OCI-LY7 (cell line): ENCODE measurements around the gene THSD7A. TPM values are rescaled to one million over a fixed set of nuclear protein-coding genes. Genes with fewer than 3 reads are reported as not detected.

Experiments
- BruUV-seq: library from RNA; stranded (reverse); fragments of 400-500 nt; replicated peaks from 2 replicates; lab custom pipeline; 2021; lab: Mats Ljungman, UMichigan
- CTCF ChIA-PET: fragments of 300-600 bp; sonication (Branson Sonifier 250); formaldehyde crosslinking; loops from one replicate; lab custom pipeline; 2022; ENCODE audit warnings: antibody characterized with exemption; ENCODE audit not compliant: unreplicated experiment; lab: Charles Lee
- POLR2A ChIA-PET: fragments of 300-600 bp; sonication (Branson Sonifier 250); formaldehyde crosslinking; loops from one replicate; lab custom pipeline; 2022; ENCODE audit warnings: antibody characterized with exemption; lab: Charles Lee
- DNase-seq: peaks from one replicate; pipeline ENCODE4 v3.0.0-alpha.2; 2015; ENCODE audit warnings: low spot score
- H2AFZ ChIP-seq: fragments of 200-600 bp; sonication (generic), shearing (Covaris generic); 2 replicates; pipeline ENCODE4 v1.6.1; 2014; ENCODE audit warnings: mild to moderate bottlenecking, antibody characterized with exemption, low read length, moderate library complexity
- H3K27ac ChIP-seq: fragments of 200-600 bp; sonication (generic); 2 replicates; pipeline ENCODE4 v1.5.1; 2014; ENCODE audit warnings: mixed run types, low read depth, mild to moderate bottlenecking, moderate library complexity, low read length, inconsistent platforms; ENCODE audit not compliant: poor library complexity, severe bottlenecking
- H3K36me3 ChIP-seq: fragments of 200-600 bp; sonication (generic); 2 replicates; pipeline ENCODE4 v1.6.1; 2014; ENCODE audit warnings: mild to moderate bottlenecking, antibody characterized with exemption, low read length, moderate library complexity, mixed read lengths; ENCODE audit not compliant: insufficient read depth
- H3K4me1 ChIP-seq: fragments of 200-600 bp; sonication (generic); 2 replicates; pipeline ENCODE4 v1.5.1; 2014; ENCODE audit warnings: mild to moderate bottlenecking, low read length; ENCODE audit not compliant: insufficient read depth, poor library complexity, severe bottlenecking
- H3K4me2 ChIP-seq: fragments of 200-600 bp; sonication (generic); 2 replicates; pipeline ENCODE4 v1.6.1; 2014; ENCODE audit warnings: mild to moderate bottlenecking, low read length
- H3K4me3 ChIP-seq: fragments of 200-600 bp; sonication (generic); 2 replicates; pipeline ENCODE4 v1.5.1; 2014; ENCODE audit warnings: mild to moderate bottlenecking, low read depth, low read length; ENCODE audit not compliant: poor library complexity, severe bottlenecking
- H3K79me2 ChIP-seq: fragments of 200-600 bp; sonication (generic); 2 replicates; pipeline ENCODE4 v1.6.1; 2016; ENCODE audit warnings: low read depth, mild to moderate bottlenecking, low read length, moderate library complexity, mixed read lengths; ENCODE audit not compliant: insufficient read depth
- H3K9me2 ChIP-seq: fragments of 200-600 bp; sonication (generic); 2 replicates; pipeline ENCODE4 v1.6.1; 2016; ENCODE audit warnings: mild to moderate bottlenecking, low read length, mixed read lengths; ENCODE audit not compliant: insufficient read depth
- H3K9me3 ChIP-seq: fragments of 200-600 bp; sonication (generic); 2 replicates; pipeline ENCODE4 v1.6.1; 2014; ENCODE audit warnings: mild to moderate bottlenecking, mixed run types, low read length, mixed read lengths
- H4K20me1 ChIP-seq: fragments of 200-600 bp; sonication (generic); 2 replicates; pipeline ENCODE4 v1.6.1; 2014; ENCODE audit warnings: mild to moderate bottlenecking, antibody characterized with exemption, low read length, moderate library complexity, mixed read lengths; ENCODE audit not compliant: insufficient read depth
- CTCF ChIP-seq: fragments of 200-600 bp; sonication (generic); conservative IDR thresholded peaks from 2 replicates; pipeline ENCODE4 v1.5.1; 2014; ENCODE audit warnings: mild to moderate bottlenecking, antibody characterized with exemption, low read length, moderate library complexity, mixed read lengths
- EZH2phosphoT487 ChIP-seq: fragments of 200-600 bp; sonication (generic); IDR thresholded peaks from 2 replicates; pipeline ENCODE4 v1.6.1; 2018; ENCODE audit warnings: low read depth, borderline replicate concordance, mild to moderate bottlenecking, mixed run types, antibody characterized with exemption, low read length, moderate library complexity, mixed read lengths
- intact Hi-C: fragments of 100-400 bp; cut with micrococcal nuclease; formaldehyde crosslinking; loops from one replicate; pipeline ENCODE4 v1.10.0; 2022; ENCODE audit not compliant: unreplicated experiment
- total RNA-seq, 2 experiments: library from RNA; depleted of rRNA in 1 of 2; stranded (reverse); fragments of >200 nt in 1 of 2; shearing (Covaris generic) in 1 of 2; gene quantifications; 2 replicates each; pipeline ENCODE4 v1.2.3, GENCODE V29; 2014 to 2022

The THSD7A gene
- total RNA-seq, 2 experiments from 2014 or later: 0.13 TPM; not detected in 1

DNA sequence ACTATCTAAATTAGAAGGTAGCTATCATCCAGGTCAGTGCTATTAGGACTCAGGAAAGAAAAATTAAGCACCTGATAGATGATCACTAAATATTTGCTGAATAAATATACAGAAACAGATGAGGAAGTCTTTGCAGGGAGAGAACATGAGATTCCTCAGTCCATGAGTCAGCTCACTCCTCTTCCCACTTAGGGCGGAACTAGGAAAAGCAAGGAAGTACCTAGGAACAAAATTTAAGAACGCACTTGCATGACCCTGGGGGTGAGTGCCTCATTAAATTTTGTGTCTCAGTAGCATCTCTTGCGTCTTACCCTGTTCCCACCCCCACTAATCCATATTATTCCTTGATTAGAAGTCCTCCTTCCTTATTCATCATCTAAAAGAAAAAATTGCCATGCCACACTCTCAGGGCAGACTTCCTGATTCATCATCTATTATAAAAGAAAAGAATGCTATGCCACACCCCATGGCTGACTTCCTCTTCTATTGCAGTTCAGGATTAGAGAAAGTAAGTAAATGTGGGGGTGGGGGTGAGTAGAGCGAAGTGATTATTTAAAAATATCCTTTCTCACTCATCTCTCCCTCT lies 208.8 kb downstream of the THSD7A start:
- CTCF ChIA-PET: no interaction called here
- Histone ChIP-seq H3K9me2 (no peaks in the 10 kb centered on the region), H2AFZ (no peak overlapping the region), H4K20me1 (no peaks in the 10 kb centered on the region), H3K36me3 (no peaks in the 10 kb centered on the region), H3K4me1 (no peaks in the 10 kb centered on the region), H3K4me2 (no peak overlapping the region), H3K9me3 (no peaks in the 10 kb centered on the region), H3K79me2 (no peaks in the 10 kb centered on the region), H3K4me3 (no peak overlapping the region), H3K27ac (no peak overlapping the region)
- no peak for DNase-seq
- POLR2A ChIA-PET: interaction anchor here (0.8 kb wide), 1 partner anchor 1682 kb away, joined by 3 read pairs; no protein-coding TSS in a partner anchor
- intact Hi-C loops: no loop called here
- no peak for TF ChIP-seq EZH2phosphoT487
- TF ChIP-seq CTCF: no peak
- BruUV-seq: no TSS peak

- H3K79me2 ChIP-seq: no peaks in the 10 kb centered on the region
- CTCF ChIA-PET: no interaction called here
- H3K4me2 ChIP-seq: no peak overlapping the region
- no peaks in the 10 kb centered on the region for H3K9me3 ChIP-seq
- intact Hi-C loops: no loop called here
- POLR2A ChIA-PET: interaction anchor here (0.6 kb wide), 1 partner anchor 264 kb away, joined by 3 read pairs; no protein-coding TSS in a partner anchor
- H3K4me3 ChIP-seq: no peak overlapping the region
- TF ChIP-seq CTCF (no peak), EZH2phosphoT487 (no peak)
- H4K20me1 ChIP-seq: no peaks in the 10 kb centered on the region
- no peak overlapping the region for H3K27ac ChIP-seq
- no TSS peak for BruUV-seq
- no peak overlapping the region for H2AFZ ChIP-seq
- H3K4me1 ChIP-seq: no peaks in the 10 kb centered on the region
- H3K9me2 ChIP-seq: no peaks in the 10 kb centered on the region
- no peaks in the 10 kb centered on the region for H3K36me3 ChIP-seq
- no peak for DNase-seq
These were observed 211.4 kb downstream of the THSD7A start for GRCh38 chr7:11620406-11621253.
